ENCODE measurements around the gene ACAP1.

Gene ACAP1

GRCh38 chr17:7336240-7337175 lies at the start of gene ACAP1:
Gene ACAP1, plus strand, starts transcription at chr17:7336529. Its CDS starts 206 bp downstream, at chr17:7336735.
- ATAC-seq: no peak
- TF ChIP-seq CREB5 (CRISPR knock-in tag; IDR thresholded peaks at IDR 0.05; ENCODE audit: low read depth): no peak

- TF ChIP-seq ARNTL (CRISPR knock-in tag; IDR thresholded peaks at IDR 0.05; ENCODE audit: borderline replicate concordance, low read depth) (no peak), BACH2 (CRISPR knock-in tag; IDR thresholded peaks at IDR 0.05; ENCODE audit: borderline replicate concordance) (no peak), ZFP3 (CRISPR knock-in tag; IDR thresholded peaks at IDR 0.05) (no peak), ZNF565 (CRISPR knock-in tag; conservative IDR thresholded peaks at IDR 0.05; ENCODE audit: low read depth) (no peak), CSRNP3 (CRISPR knock-in tag; IDR thresholded peaks at IDR 0.05) (no peak), TCF4 (CRISPR knock-in tag; IDR thresholded peaks at IDR 0.05; ENCODE audit: borderline replicate concordance) (no peak), SNAI2 (CRISPR knock-in tag; IDR thresholded peaks at IDR 0.05) (no peak), TOX (CRISPR knock-in tag; IDR thresholded peaks at IDR 0.05; ENCODE audit: borderline replicate concordance) (no peak), CSDC2 (CRISPR knock-in tag; IDR thresholded peaks at IDR 0.05) (no peak), ZNF8 (CRISPR knock-in tag; IDR thresholded peaks at IDR 0.05) (no peak), PATZ1 (CRISPR knock-in tag; IDR thresholded peaks at IDR 0.05; ENCODE audit: borderline replicate concordance) (no peak), RARB (CRISPR knock-in tag; IDR thresholded peaks at IDR 0.05) (no peak), ZFP30 (CRISPR knock-in tag; IDR thresholded peaks at IDR 0.05) (no peak)
Observed at GRCh38 chr17:7289256-7290032, 46.9 kb upstream of the ACAP1 start.

GRCh38 chr17:7290166-7290565 lies 46.2 kb upstream of the ACAP1 start:
- TF ChIP-seq ARNTL (CRISPR knock-in tag; IDR thresholded peaks at IDR 0.05; ENCODE audit: borderline replicate concordance, low read depth) (no peak), GLIS3 (CRISPR knock-in tag; IDR thresholded peaks at IDR 0.05) (no peak), ZNF8 (CRISPR knock-in tag; IDR thresholded peaks at IDR 0.05) (no peak), ZFP30 (CRISPR knock-in tag; IDR thresholded peaks at IDR 0.05) (no peak), PATZ1 (CRISPR knock-in tag; IDR thresholded peaks at IDR 0.05; ENCODE audit: borderline replicate concordance) (no peak), ZFP3 (CRISPR knock-in tag; IDR thresholded peaks at IDR 0.05) (no peak), OSR1 (CRISPR knock-in tag; IDR thresholded peaks at IDR 0.05) (no peak), ZNF70 (CRISPR knock-in tag; IDR thresholded peaks at IDR 0.05) (no peak), BACH2 (CRISPR knock-in tag; IDR thresholded peaks at IDR 0.05; ENCODE audit: borderline replicate concordance) (no peak), POU6F1 (CRISPR knock-in tag; IDR thresholded peaks at IDR 0.05; ENCODE audit: borderline replicate concordance, low read depth) (no peak), ZNF565 (CRISPR knock-in tag; conservative IDR thresholded peaks at IDR 0.05; ENCODE audit: low read depth) (no peak), CSDC2 (CRISPR knock-in tag; IDR thresholded peaks at IDR 0.05) (no peak), TSHZ2 (CRISPR knock-in tag; IDR thresholded peaks at IDR 0.05) (no peak)
- no peak for ATAC-seq

More at GRCh38 chr17:7289256-7290032, 46.9 kb upstream of the ACAP1 start:
- ATAC-seq: no peak

Data from SK-N-SH treated with all-trans-retinoic acid at 6 μM for 48 hours (cell line).